Coronary artery (tissue), 2 donors: ENCODE data around the gene SSRP1.

Source experiments
- DNase-seq: peaks from one replicate; pipeline ENCODE4 v3.0.0-alpha.2; 2017; ENCODE audit warnings: low spot score
- H3K27ac ChIP-seq, 2 donors: fragments of 200-600 bp; sonication (generic); one replicate each; pipeline ENCODE4 v1.5.1; 2016 to 2019
- H3K4me3 ChIP-seq: fragments of 200-600 bp; sonication (generic); 2 replicates; pipeline ENCODE4 v1.5.1; 2016; ENCODE audit warnings: mild to moderate bottlenecking, moderate library complexity
- TF ChIP-seq, protein P1 (sequence below): fragments of 200-600 bp; sonication (generic); IDR thresholded peaks from one replicate; pipeline ENCODE4 v1.5.1; 2019; ENCODE audit warnings: antibody characterized with exemption

The SSRP1 gene

DNA sequence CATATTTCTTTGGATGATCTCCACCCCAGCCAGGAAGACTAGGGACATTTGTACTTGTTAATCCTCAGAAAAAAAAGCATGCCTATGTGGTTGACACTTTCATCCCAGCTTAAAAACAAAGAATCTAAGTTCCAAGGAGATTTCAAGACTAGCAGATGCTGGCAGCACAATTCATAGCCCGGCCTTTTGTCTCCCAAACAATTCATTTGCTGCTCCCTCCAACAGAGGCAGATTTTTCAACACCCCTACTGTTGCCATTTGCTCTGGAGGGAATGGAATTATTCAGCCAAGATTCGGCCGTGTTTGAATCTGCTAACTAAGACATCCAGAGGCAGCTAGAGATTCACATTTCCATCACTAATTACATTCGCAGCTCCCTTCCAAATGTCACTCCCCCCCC is 17.8 kb upstream of the SSRP1 start:
- DNase-seq = no peak

DNA sequence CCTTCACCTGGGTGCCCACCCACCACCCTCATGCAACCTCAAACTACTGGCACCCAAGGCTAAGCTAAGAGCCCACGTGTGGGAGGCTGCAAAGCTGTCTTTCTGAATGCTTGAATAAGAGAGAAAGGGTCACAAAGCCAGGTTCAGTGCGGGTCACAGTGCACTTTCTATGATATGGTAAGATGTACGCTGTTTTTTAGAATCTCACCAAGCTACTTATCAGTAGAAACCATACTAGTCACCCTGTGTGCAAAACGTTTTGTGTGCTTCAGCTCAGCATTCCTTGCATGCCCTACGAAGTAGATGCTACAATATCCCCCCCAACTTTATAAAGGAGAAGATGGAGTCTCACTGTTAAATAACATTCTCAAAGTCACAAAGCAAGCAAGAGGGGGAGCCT is 17.3 kb upstream of the SSRP1 start:
- no peak for DNase-seq
- H3K27ac ChIP-seq = no peak overlapping the region
- no peak overlapping the region for H3K4me3 ChIP-seq
- TF ChIP-seq, protein P1, sequence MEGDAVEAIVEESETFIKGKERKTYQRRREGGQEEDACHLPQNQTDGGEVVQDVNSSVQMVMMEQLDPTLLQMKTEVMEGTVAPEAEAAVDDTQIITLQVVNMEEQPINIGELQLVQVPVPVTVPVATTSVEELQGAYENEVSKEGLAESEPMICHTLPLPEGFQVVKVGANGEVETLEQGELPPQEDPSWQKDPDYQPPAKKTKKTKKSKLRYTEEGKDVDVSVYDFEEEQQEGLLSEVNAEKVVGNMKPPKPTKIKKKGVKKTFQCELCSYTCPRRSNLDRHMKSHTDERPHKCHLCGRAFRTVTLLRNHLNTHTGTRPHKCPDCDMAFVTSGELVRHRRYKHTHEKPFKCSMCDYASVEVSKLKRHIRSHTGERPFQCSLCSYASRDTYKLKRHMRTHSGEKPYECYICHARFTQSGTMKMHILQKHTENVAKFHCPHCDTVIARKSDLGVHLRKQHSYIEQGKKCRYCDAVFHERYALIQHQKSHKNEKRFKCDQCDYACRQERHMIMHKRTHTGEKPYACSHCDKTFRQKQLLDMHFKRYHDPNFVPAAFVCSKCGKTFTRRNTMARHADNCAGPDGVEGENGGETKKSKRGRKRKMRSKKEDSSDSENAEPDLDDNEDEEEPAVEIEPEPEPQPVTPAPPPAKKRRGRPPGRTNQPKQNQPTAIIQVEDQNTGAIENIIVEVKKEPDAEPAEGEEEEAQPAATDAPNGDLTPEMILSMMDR = no peak

More for the DNA sequence above, 17.8 kb upstream of the SSRP1 start:
- no peak overlapping the region for H3K27ac ChIP-seq
- no peak overlapping the region for H3K4me3 ChIP-seq
- TF ChIP-seq, protein P1 = no peak

DNA sequence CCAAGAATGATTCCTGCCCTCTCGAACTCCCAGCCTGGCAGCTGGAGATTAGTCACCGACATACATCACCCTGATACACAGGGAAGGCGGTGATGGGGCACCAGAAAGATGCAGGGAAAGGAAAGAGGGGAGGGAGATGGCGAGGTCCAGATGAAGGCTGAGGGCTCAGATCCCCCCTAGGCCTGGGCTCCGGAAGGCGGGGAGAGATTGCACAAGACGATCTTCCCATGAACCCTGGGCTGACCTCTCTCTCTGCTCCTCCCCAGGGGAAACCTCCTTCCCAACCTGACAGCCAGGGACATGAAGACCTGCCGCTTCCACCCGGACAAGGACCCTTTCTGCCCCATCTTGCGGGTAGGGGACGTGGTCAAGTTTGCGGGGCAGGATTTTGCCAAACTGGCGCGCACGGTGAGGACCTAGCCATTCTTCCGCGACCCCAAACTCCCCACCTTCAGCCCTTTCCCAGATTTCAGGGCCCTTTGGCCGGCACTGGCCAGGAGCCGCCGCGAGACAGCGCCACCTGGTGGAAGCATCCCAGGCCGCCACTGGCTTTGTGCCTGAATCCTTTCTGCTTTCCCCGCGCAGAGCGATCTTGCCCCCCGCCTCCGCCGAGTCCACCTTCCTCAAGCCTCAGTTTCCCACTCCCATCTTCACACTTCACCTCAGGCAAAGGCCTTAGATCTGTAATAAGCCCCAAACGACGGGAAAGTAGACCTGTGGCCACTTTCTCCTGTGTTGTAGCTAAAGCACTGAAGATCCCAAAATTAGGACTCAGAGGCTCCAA is 14.0 kb upstream of the SSRP1 start:
- DNase-seq = no peak
- Histone ChIP-seq H3K4me3 (peak overlapping the region; percentile 36), H3K27ac (no peak overlapping the region)
- TF ChIP-seq, protein P1 = peak; percentile 91

DNA sequence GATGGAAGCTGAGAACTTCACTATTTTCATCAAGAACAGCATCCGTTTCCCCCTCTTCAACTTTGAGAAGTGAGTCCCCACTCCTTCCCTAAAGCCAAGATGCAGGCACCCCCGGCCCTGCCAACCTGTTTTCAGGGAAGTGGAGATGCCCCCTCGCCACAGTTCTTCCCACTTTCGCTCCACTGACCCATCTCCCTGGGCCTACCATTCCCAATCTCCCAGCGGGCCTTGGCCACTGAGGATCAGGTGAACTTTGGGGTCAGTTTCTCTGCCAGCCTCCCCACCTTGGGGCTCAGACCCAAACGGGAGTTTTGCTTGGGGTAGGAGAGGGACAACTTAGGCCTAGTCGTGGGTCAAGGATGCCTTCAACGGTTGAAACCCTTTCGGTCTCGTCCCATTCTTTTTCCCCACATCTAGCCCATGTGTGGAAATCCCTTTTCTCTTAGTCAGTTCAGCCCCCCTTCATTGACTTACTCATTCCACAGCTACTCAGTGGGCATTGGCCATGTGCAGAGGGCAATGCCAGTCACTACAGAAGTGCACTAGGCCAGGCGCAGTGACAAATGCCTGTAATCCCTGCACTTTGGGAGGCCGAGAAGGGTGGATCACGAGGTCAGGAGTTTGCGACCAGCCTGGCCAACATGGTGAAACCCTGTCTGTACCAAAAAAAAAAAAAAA is 13.1 kb upstream of the SSRP1 start:
- H3K27ac ChIP-seq = no peak overlapping the region
- TF ChIP-seq, protein P1 = no peak
- no peak for DNase-seq
- no peak overlapping the region for H3K4me3 ChIP-seq

DNA sequence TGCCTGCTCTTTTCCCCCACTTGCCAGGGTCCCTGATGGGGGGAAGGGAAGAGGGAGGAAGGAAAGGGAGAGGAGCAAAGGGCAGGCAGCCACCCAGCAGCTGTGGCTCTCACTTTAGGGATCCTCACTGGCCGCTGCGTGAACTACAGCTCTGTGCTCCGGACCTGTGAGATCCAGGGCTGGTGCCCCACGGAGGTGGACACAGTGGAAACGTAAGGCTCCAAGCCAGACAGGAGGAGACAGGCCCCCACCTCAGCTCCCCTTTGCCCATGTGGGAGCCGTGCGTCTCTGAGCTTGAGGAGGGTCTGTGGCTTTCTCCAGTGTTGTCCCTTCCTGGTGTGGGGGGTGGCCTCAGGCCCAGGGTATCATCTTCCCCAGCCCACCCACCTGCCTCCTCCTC is 12.4 kb upstream of the SSRP1 start:
- no peak for DNase-seq
- Histone ChIP-seq H3K27ac (no peak overlapping the region), H3K4me3 (no peak overlapping the region)
- TF ChIP-seq, protein P1 = no peak

DNA sequence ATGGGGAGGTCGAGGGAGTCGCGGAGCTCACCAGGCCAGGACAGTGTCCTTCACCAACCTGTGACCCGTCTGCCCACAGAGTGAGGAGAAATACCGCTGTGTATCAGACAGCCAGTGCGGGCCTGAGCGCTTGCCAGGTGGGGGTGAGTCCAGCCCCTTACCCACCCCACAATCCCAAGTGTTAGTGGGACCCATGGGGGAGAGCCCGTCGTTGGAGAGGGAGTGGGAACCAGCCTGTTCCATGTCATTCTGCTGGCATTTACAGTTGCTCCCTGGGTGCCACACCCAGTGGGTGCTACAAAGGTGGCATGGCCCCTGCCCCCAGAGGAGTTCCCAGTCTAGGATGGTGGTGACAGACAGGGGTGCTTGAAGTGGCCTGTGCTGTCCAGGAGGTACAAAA is 11.6 kb upstream of the SSRP1 start:
- no peak for DNase-seq
- Histone ChIP-seq H3K4me3 (no peak overlapping the region), H3K27ac (no peak overlapping the region)
- TF ChIP-seq, protein P1 = no peak
